CD4-positive, CD25-positive, alpha-beta regulatory T cell (primary cell): ENCODE measurements around the gene WDR90. TPM values are rescaled to one million over a fixed set of nuclear protein-coding genes. Genes with fewer than 3 reads are reported as not detected.

ENCODE experiments used
- ATAC-seq, 2 donors: fragments of 150-1000 bp; cut with Tn5 transposase; one replicate each; pipeline ENCODE4 v1.10.0; 2021; ENCODE audit warnings: low read depth in 2 of 2, moderate number of reproducible peaks in 2 of 2, moderate library complexity in 1 of 2
- DNase-seq, 3 donors: peaks; one replicate each; pipeline versions ENCODE4 v3.0.0 to v3.0.0-alpha.2; 2012 to 2022; ENCODE audit warnings: mixed read lengths in 1 of 3
- H3K27ac ChIP-seq: one replicate; pipeline ENCODE4 v1.7.0; 2013; ENCODE audit warnings: mild to moderate bottlenecking, low read length; ENCODE audit not compliant: insufficient read depth, poor library complexity, severe bottlenecking
- H3K27me3 ChIP-seq: one replicate; pipeline ENCODE4 v1.7.0; 2013; ENCODE audit warnings: low read length; ENCODE audit not compliant: control insufficient read depth, insufficient read depth
- H3K36me3 ChIP-seq: one replicate; pipeline ENCODE4 v1.7.0; 2013; ENCODE audit warnings: mild to moderate bottlenecking, low read length, moderate library complexity; ENCODE audit not compliant: control insufficient read depth, insufficient read depth
- H3K4me1 ChIP-seq: 2 replicates; pipeline ENCODE4 v1.7.0; 2013; ENCODE audit warnings: mild to moderate bottlenecking, low read length; ENCODE audit not compliant: insufficient read depth, control insufficient read depth, poor library complexity, severe bottlenecking
- H3K4me3 ChIP-seq: one replicate; pipeline ENCODE4 v1.7.0; 2013; ENCODE audit warnings: low read depth, mild to moderate bottlenecking, low read length, moderate library complexity
- H3K9me3 ChIP-seq, 2 experiments: 1 replicate in 1 of 2; 2 replicates in 1 of 2; pipeline ENCODE4 v1.7.0; 2013; ENCODE audit warnings: low read length in 2 of 2, mild to moderate bottlenecking in 1 of 2, moderate library complexity in 1 of 2; ENCODE audit not compliant: control insufficient read depth in 2 of 2
- H3K27ac Mint-ChIP-seq, 3 donors: one replicate each; pipeline ENCODE4 v1.8.0; 2020 to 2022; ENCODE audit warnings: mild to moderate bottlenecking in 3 of 3, mixed read lengths in 3 of 3, moderate library complexity in 2 of 3
- H3K27me3 Mint-ChIP-seq: one replicate; pipeline ENCODE4 v1.8.0; 2022; ENCODE audit warnings: mild to moderate bottlenecking, mixed read lengths
- H3K36me3 Mint-ChIP-seq: one replicate; pipeline ENCODE4 v1.8.0; 2020; ENCODE audit warnings: mixed read lengths
- H3K4me1 Mint-ChIP-seq, 4 donors: one replicate each; pipeline ENCODE4 v1.8.0; 2020 to 2022; ENCODE audit warnings: mixed read lengths in 4 of 4, mild to moderate bottlenecking in 1 of 4
- H3K4me3 Mint-ChIP-seq, 4 donors: one replicate each; pipeline ENCODE4 v1.8.0; 2020 to 2022; ENCODE audit warnings: mild to moderate bottlenecking in 4 of 4, mixed read lengths in 4 of 4, moderate library complexity in 3 of 4
- H3K9me3 Mint-ChIP-seq, 7 donors: one replicate each; pipeline ENCODE4 v1.8.0; 2020 to 2022; ENCODE audit warnings: mixed read lengths in 7 of 7, mild to moderate bottlenecking in 3 of 7, moderate library complexity in 2 of 7
- polyA plus RNA-seq, 4 donors: library from polyadenylated mRNA; unstranded; fragments of 300-500 nt; fragmentation: Illumina TruSeq; gene quantifications; one replicate each; pipeline ENCODE4 v1.2.3, GENCODE V29; 2021
- total RNA-seq: library from RNA; stranded (reverse); gene quantifications from one replicate; pipeline ENCODE4 v1.2.3, GENCODE V29; 2022

The WDR90 gene
- total and polyA plus RNA-seq, 5 donors from 2014 or later, result 0.89 to 11.4 (median 1.1) TPM

- H3K4me1 Mint-ChIP-seq, result peaks cover 0 to 17% (median 4%) of the 10 kb centered on the region in 4 donors
- peak overlapping the region in 1 of 3 donors; percentile 14 for H3K27ac Mint-ChIP-seq
- Histone ChIP-seq H3K4me3 (no peak overlapping the region), H3K27ac (no peak overlapping the region), H3K27me3 (no peaks in the 10 kb centered on the region), H3K9me3 (peaks cover 0 to 4% of the 10 kb centered on the region in 2 experiments), H3K4me1 (peaks cover 37% of the 10 kb centered on the region), H3K36me3 (no peaks in the 10 kb centered on the region)
- ATAC-seq (no peak), DNase-seq (no peak)
- H3K9me3 Mint-ChIP-seq, result peaks cover 0 to 3% (median 0%) of the 10 kb centered on the region in 7 donors
- H3K27me3 Mint-ChIP-seq, result peaks cover 8% of the 10 kb centered on the region
- no peaks in the 10 kb centered on the region for H3K36me3 Mint-ChIP-seq
- peak overlapping the region; percentile 11 to 77 (median 70) for H3K4me3 Mint-ChIP-seq
Measured at GRCh38 chr16:638034-638543, 11.1 kb upstream of the WDR90 start.

DNA sequence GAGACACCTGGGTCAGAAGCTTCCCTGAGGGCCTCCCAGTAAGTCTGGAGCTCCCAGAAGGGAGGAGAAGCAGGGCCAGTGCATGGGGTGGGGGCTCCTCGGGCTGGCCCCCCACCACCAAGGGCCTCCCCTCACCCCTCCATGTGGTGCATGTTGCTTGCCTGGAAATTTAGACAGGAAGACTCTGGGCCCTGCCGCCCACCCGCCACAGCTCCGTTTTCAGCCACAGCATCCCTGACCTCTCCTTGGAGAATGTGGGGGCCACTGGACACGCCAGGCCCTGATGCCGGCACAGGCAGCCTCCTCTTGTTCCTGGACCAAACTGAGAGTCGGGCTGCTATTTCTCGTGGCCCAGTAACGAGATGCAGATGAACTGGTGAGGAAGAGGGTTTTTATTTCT, 10.3 kb upstream of the WDR90 start:
- Mint-ChIP-seq H3K4me3 (peak overlapping the region; percentile 4 to 77 (median 41)), H3K27ac (peak overlapping the region in 2 of 3 donors; percentile 73 to 86), H3K27me3 (peaks cover 8% of the 10 kb centered on the region), H3K9me3 (peaks cover 0 to 3% (median 0%) of the 10 kb centered on the region in 7 donors), H3K36me3 (no peaks in the 10 kb centered on the region), H3K4me1 (peaks cover 0 to 20% (median 4%) of the 10 kb centered on the region in 4 donors)
- DNase-seq (no peak), ATAC-seq (no peak)
- peaks cover 0 to 4% of the 10 kb centered on the region in 2 experiments for H3K9me3 ChIP-seq
- H3K27ac ChIP-seq, result no peak overlapping the region
- H3K4me3 ChIP-seq, result no peak overlapping the region
- peaks cover 38% of the 10 kb centered on the region for H3K4me1 ChIP-seq
- no peaks in the 10 kb centered on the region for H3K27me3 ChIP-seq
- H3K36me3 ChIP-seq, result no peaks in the 10 kb centered on the region

- Histone ChIP-seq H3K9me3 (peaks cover 0 to 4% of the 10 kb centered on the region in 2 experiments), H3K4me3 (no peak overlapping the region), H3K36me3 (no peaks in the 10 kb centered on the region), H3K27me3 (no peaks in the 10 kb centered on the region), H3K27ac (no peak overlapping the region), H3K4me1 (peaks cover 29% of the 10 kb centered on the region)
- no peak for ATAC-seq
- no peaks in the 10 kb centered on the region for H3K36me3 Mint-ChIP-seq
- H3K4me1 Mint-ChIP-seq, result peaks cover 0 to 27% (median 4%) of the 10 kb centered on the region in 4 donors
- H3K4me3 Mint-ChIP-seq, result peak overlapping the region in 2 of 4 donors; percentile 58 to 62
- peaks cover 0 to 3% (median 0%) of the 10 kb centered on the region in 7 donors for H3K9me3 Mint-ChIP-seq
- DNase-seq, result no peak
- H3K27me3 Mint-ChIP-seq, result peaks cover 8% of the 10 kb centered on the region
- no peak overlapping the region for H3K27ac Mint-ChIP-seq
Measured at GRCh38 chr16:640614-641013, 8.6 kb upstream of the WDR90 start.

DNA sequence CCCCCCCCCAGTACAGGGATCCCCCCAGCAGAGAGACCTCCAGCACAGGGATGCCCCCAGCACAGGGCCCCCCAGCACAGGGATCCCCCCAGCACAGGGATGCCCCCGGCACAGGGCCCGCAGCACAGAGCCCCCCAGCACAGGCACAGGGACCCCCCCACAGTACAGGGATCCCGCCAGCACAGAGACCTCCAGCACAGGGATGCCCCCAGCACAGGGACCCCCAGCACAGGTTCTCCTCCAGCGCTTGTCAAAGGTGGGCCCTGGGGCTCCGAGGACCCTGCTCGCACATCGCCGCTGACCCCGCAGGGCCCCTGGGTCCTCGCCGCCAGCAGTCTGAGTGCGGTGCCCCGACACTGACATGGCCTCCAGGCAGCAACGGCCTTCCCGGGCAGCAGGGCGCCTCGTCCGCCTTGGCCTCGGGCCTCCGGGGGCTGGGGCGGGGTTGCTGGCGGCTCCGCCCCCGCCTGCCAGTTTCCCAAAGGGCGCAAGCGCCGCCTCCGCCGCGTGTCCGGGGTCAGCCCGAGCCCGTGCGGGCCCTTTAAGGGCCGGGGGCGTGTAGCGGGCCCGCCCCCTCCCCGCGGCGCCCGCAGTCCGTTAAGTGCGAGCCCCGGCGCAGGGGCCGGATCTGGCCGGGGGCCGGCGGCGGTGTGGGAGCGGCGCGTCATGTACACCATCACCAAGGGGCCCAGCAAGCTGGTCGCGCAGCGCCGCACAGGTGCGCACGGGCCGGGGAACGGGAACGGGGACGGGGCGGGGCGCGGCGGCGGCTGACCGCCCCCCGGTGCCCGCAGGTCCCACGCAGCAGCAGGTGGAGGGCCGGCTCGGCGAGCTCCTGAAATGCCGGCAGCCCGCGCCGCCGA, 7.6 kb upstream of the WDR90 start, which contains the start of gene MCRIP2:
TSS of gene MCRIP2 (plus strand) at position 503 of the 863 bp plus-strand sequence. CDS start at position 667, 164 bp downstream.
- peak within 1 kb of the TSS in 3 of 4 donors; percentile 59 to 82 (median 76) for H3K4me3 Mint-ChIP-seq
- no peaks in the 10 kb centered on the region for H3K36me3 Mint-ChIP-seq
- Histone ChIP-seq H3K4me3 (no peak within 1 kb of the TSS), H3K9me3 (peaks cover 0 to 4% of the 10 kb centered on the region in 2 experiments), H3K36me3 (no peaks in the 10 kb centered on the region), H3K27me3 (no peaks in the 10 kb centered on the region), H3K4me1 (peaks cover 22% of the 10 kb centered on the region), H3K27ac (peak within 1 kb of the TSS; percentile 14)
- peaks cover 0 to 2% (median 0%) of the 10 kb centered on the region in 7 donors for H3K9me3 Mint-ChIP-seq
- DNase-seq (peak; percentile 51 to 72 (median 58)), ATAC-seq (peak; percentile 13 to 22)
- peaks cover 4% of the 10 kb centered on the region for H3K27me3 Mint-ChIP-seq
- no peak within 1 kb of the TSS for H3K27ac Mint-ChIP-seq
- H3K4me1 Mint-ChIP-seq, result peaks cover 0 to 24% (median 2%) of the 10 kb centered on the region in 4 donors

DNA sequence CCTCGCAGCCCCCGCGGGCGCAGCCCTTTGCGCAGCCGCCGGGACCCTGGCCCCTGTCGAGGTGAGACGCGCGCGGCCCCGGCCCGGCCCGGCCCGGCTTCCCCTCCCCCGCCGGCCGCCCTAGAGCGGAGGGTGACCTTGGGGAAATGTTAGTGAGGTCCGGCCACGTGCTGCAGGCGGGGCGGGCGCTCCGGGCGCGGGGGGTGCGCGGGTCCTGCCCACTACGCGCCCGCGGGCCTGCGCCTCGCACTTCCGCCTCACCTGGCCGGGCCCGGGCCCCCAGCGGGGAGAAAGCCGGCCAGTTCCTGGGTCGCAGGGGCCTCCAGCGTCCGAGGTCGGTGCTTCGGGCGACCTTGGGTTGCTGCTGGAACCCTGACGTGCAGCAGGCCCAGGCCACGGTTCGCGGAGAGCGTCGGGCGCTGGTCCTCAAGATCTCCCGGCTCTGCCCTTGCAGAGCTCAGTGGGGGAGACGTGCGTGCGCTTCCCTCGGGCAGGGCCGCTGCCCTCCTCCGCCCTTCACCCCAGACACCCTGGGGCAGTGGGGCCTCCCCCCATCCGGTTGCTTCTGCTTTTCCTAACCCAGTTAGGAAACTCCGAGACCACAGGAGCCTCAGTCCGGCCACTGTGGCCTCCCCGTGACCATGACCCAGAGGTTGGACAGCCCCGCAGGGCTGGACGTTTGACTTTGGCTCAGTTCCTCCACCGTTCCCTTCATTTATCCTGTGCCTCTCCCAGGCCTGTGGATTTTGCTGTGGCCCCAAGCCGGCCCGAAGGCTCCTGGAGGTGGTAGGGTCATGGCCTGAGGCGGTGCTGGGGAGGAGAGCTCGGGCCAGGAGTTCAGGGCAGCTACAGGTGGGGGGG, 6.7 kb upstream of the WDR90 start:
- no peak overlapping the region for H3K4me3 ChIP-seq

DNA sequence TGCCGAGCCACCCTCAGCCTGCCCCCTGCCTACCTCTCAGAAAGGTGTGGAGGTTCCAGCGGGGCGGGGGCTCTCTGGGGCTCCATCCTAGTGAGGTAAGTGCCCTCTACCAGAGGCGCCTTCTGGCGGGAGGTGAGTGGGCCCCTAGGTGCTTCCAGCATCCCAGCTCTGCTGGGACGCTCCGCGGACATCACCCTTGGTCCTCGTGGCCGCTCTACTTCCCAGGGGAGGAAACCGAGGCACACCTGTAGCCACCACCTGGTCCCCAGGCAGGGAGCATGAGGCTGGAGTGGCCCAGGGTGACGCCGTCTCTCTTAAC, 6.2 kb upstream of the WDR90 start:
- H3K9me3 Mint-ChIP-seq, result no peaks in the 10 kb centered on the region
- DNase-seq (no peak), ATAC-seq (no peak)
- H3K27ac Mint-ChIP-seq, result no peak overlapping the region
- no peaks in the 10 kb centered on the region for H3K27me3 Mint-ChIP-seq
- H3K27me3 ChIP-seq, result no peaks in the 10 kb centered on the region
- H3K36me3 Mint-ChIP-seq, result no peaks in the 10 kb centered on the region
- H3K27ac ChIP-seq, result no peak overlapping the region
- H3K4me1 Mint-ChIP-seq, result peaks cover 0 to 23% (median under 1%) of the 10 kb centered on the region in 4 donors
- H3K4me3 ChIP-seq, result no peak overlapping the region
- no peaks in the 10 kb centered on the region for H3K36me3 ChIP-seq
- no peaks in the 10 kb centered on the region for H3K9me3 ChIP-seq
- H3K4me1 ChIP-seq, result peaks cover 26% of the 10 kb centered on the region
- H3K4me3 Mint-ChIP-seq, result peak overlapping the region; percentile 59 to 82 (median 78)

More for the DNA sequence above, 6.7 kb upstream of the WDR90 start:
- H3K9me3 ChIP-seq, result peaks cover 0 to 2% of the 10 kb centered on the region in 2 experiments
- no peak overlapping the region for H3K27ac ChIP-seq
- Mint-ChIP-seq H3K4me1 (peaks cover 0 to 21% (median 0%) of the 10 kb centered on the region in 4 donors), H3K36me3 (no peaks in the 10 kb centered on the region), H3K27me3 (no peaks in the 10 kb centered on the region), H3K9me3 (no peaks in the 10 kb centered on the region), H3K27ac (no peak overlapping the region), H3K4me3 (peak overlapping the region in 3 of 4 donors; percentile 59 to 82 (median 76))
- DNase-seq, result peak; percentile 19 to 46 (median 25)
- H3K4me1 ChIP-seq, result peaks cover 21% of the 10 kb centered on the region
- no peaks in the 10 kb centered on the region for H3K36me3 ChIP-seq
- ATAC-seq, result peak; percentile 22 to 31
- no peaks in the 10 kb centered on the region for H3K27me3 ChIP-seq

DNA sequence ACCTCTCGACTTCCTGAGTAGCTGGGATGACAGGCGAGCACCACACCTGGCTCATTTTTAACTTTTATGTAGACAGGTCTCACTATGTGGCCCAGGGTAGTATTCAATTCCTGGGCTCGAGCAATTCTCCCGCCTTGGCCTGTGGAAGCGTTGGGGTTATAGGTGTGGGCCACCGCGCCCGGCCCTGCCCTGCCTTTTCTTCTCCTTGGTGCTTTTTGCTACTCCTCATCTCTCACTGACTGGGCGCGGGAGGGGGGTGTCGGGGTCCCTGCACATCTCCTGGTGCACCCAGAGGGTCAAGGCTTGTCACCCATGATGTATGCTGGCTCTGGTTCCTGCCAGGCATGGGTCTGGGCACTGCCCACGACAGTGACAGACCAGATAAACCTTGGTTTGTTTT, 4.6 kb upstream of the WDR90 start:
- Histone ChIP-seq H3K27me3 (no peaks in the 10 kb centered on the region), H3K27ac (no peak overlapping the region), H3K9me3 (no peaks in the 10 kb centered on the region), H3K4me1 (peaks cover 38% of the 10 kb centered on the region), H3K36me3 (no peaks in the 10 kb centered on the region), H3K4me3 (no peak overlapping the region)
- H3K27ac Mint-ChIP-seq, result peak overlapping the region in 1 of 3 donors; percentile 48
- peak overlapping the region; percentile 52 to 80 (median 74) for H3K4me3 Mint-ChIP-seq
- H3K9me3 Mint-ChIP-seq, result no peaks in the 10 kb centered on the region
- peaks cover 0 to 29% (median 3%) of the 10 kb centered on the region in 4 donors for H3K4me1 Mint-ChIP-seq
- DNase-seq, result no peak
- no peaks in the 10 kb centered on the region for H3K27me3 Mint-ChIP-seq
- no peak for ATAC-seq
- H3K36me3 Mint-ChIP-seq, result no peaks in the 10 kb centered on the region
